Transverse colon (tissue), 4 donors: Measurements from ENCODE around the gene UGT1A5.

Experiments used
- EP300 ChIP-seq: sonication (generic); formaldehyde crosslinking; IDR thresholded peaks from one replicate; pipeline ENCODE4 v1.6.1; 2017; ENCODE audit warnings: antibody characterized with exemption, low read depth
- POLR2A ChIP-seq: fragments of 450-650 bp; IDR thresholded peaks from one replicate; pipeline ENCODE4 v1.6.1; 2016; ENCODE audit warnings: antibody characterized with exemption, mild to moderate bottlenecking, moderate library complexity
- POLR2AphosphoS5 ChIP-seq, 3 donors: sonication (generic); formaldehyde crosslinking; IDR thresholded peaks; one replicate each; pipeline ENCODE4 v1.6.1; 2016; ENCODE audit warnings: antibody characterized with exemption in 3 of 3
- TF ChIP-seq, protein P1 (sequence below), 5 experiments: fragments of 200-600 bp in 3 of 5; fragments of 450-650 bp in 2 of 5; sonication (generic) in 3 of 5; IDR thresholded peaks; 1 replicate in 2 of 5; 2 replicates in 3 of 5; pipeline ENCODE4 v1.5.1; 2016 to 2017; ENCODE audit warnings: antibody characterized with exemption in 5 of 5, inconsistent platforms in 3 of 5, mild to moderate bottlenecking in 2 of 5, moderate library complexity in 1 of 5

- TF ChIP-seq, protein P1, sequence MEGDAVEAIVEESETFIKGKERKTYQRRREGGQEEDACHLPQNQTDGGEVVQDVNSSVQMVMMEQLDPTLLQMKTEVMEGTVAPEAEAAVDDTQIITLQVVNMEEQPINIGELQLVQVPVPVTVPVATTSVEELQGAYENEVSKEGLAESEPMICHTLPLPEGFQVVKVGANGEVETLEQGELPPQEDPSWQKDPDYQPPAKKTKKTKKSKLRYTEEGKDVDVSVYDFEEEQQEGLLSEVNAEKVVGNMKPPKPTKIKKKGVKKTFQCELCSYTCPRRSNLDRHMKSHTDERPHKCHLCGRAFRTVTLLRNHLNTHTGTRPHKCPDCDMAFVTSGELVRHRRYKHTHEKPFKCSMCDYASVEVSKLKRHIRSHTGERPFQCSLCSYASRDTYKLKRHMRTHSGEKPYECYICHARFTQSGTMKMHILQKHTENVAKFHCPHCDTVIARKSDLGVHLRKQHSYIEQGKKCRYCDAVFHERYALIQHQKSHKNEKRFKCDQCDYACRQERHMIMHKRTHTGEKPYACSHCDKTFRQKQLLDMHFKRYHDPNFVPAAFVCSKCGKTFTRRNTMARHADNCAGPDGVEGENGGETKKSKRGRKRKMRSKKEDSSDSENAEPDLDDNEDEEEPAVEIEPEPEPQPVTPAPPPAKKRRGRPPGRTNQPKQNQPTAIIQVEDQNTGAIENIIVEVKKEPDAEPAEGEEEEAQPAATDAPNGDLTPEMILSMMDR (IDR thresholded peaks at IDR 0.05): no peak
- TF ChIP-seq POLR2A (no peak), EP300 (no peak), POLR2AphosphoS5 (IDR thresholded peaks at IDR 0.05) (no peak)
These were observed 6.0 kb upstream of the UGT1A5 start for GRCh38 chr2:233706720-233707119.
